Progenitor cell of endocrine pancreas (in vitro differentiated cells): ENCODE measurements around the gene IGF2. TPM values are rescaled to one million over a fixed set of nuclear protein-coding genes. Genes with fewer than 3 reads are reported as not detected.

Experiments
- DNase-seq: peaks from one replicate; pipeline ENCODE4 v3.0.0; 2021; ENCODE audit warnings: low spot score; ENCODE audit not compliant: unreplicated experiment
- H3K27ac Mint-ChIP-seq: 2 replicates; pipeline ENCODE4 v1.8.0; 2021; ENCODE audit warnings: mild to moderate bottlenecking, moderate library complexity, mixed read lengths
- H3K27me3 Mint-ChIP-seq: 2 replicates; pipeline ENCODE4 v1.8.0; 2021; ENCODE audit warnings: mixed read lengths
- H3K36me3 Mint-ChIP-seq: 2 replicates; pipeline ENCODE4 v1.8.0; 2022; ENCODE audit warnings: mixed read lengths; ENCODE audit not compliant: insufficient read depth
- H3K4me1 Mint-ChIP-seq: 2 replicates; pipeline ENCODE4 v1.8.0; 2021; ENCODE audit warnings: low read depth, mixed read lengths
- H3K4me3 Mint-ChIP-seq: 2 replicates; pipeline ENCODE4 v1.8.0; 2021; ENCODE audit warnings: low read depth, mild to moderate bottlenecking, moderate library complexity, mixed read lengths
- H3K9me3 Mint-ChIP-seq: 2 replicates; pipeline ENCODE4 v1.8.0; 2021; ENCODE audit warnings: low read depth, mixed read lengths
- CTCF ChIP-seq: fragments of 200-600 bp; sonication (generic); IDR thresholded peaks from one replicate; pipeline ENCODE4 v1.5.0; 2021; ENCODE audit warnings: antibody characterized with exemption, mild to moderate bottlenecking; ENCODE audit not compliant: unreplicated experiment
- total RNA-seq: library from RNA; stranded (reverse); gene quantifications from 2 replicates; pipeline ENCODE4 v1.2.1, GENCODE V29; 2021

Gene IGF2
- total RNA-seq, 1 donor from 2014 or later: 5,100 TPM

GRCh38 chr11:2094354-2095197, 44.6 kb downstream of the IGF2 start:
- TF ChIP-seq CTCF: no peak
- no peak for DNase-seq
- peaks cover 7% of the 10 kb centered on the region for H3K27me3 Mint-ChIP-seq
- H3K4me1 Mint-ChIP-seq: peaks cover 3% of the 10 kb centered on the region
- no peaks in the 10 kb centered on the region for H3K36me3 Mint-ChIP-seq
- H3K9me3 Mint-ChIP-seq: peaks cover 3% of the 10 kb centered on the region
- no peak overlapping the region for H3K4me3 Mint-ChIP-seq
- no peak overlapping the region for H3K27ac Mint-ChIP-seq

- DNase-seq: no peak
- no peaks in the 10 kb centered on the region for H3K36me3 Mint-ChIP-seq
- H3K9me3 Mint-ChIP-seq: peaks cover 3% of the 10 kb centered on the region
- no peak for TF ChIP-seq CTCF
- H3K27me3 Mint-ChIP-seq: peaks cover 7% of the 10 kb centered on the region
- H3K4me3 Mint-ChIP-seq: no peak overlapping the region
- no peak overlapping the region for H3K27ac Mint-ChIP-seq
- peaks cover 3% of the 10 kb centered on the region for H3K4me1 Mint-ChIP-seq
Observed at GRCh38 chr11:2093575-2094353, 45.4 kb downstream of the IGF2 start.

- no peak for DNase-seq
- H3K4me3 Mint-ChIP-seq: no peak overlapping the region
- H3K27ac Mint-ChIP-seq: no peak overlapping the region
Observed at GRCh38 chr11:2092956-2093412, 46.2 kb downstream of the IGF2 start.

GRCh38 chr11:2092464-2092910, 46.7 kb downstream of the IGF2 start:
- Mint-ChIP-seq H3K36me3 (no peaks in the 10 kb centered on the region), H3K9me3 (peaks cover 3% of the 10 kb centered on the region), H3K27me3 (peaks cover 7% of the 10 kb centered on the region), H3K27ac (peak overlapping the region; percentile 18), H3K4me1 (peaks cover 3% of the 10 kb centered on the region), H3K4me3 (no peak overlapping the region)
- TF ChIP-seq CTCF: no peak
- DNase-seq: no peak

More at GRCh38 chr11:2092956-2093412, 46.2 kb downstream of the IGF2 start:
- peaks cover 7% of the 10 kb centered on the region for H3K27me3 Mint-ChIP-seq
- peaks cover 3% of the 10 kb centered on the region for H3K4me1 Mint-ChIP-seq
- no peaks in the 10 kb centered on the region for H3K36me3 Mint-ChIP-seq
- peaks cover 3% of the 10 kb centered on the region for H3K9me3 Mint-ChIP-seq
- TF ChIP-seq CTCF: no peak

- Mint-ChIP-seq H3K9me3 (peaks cover 3% of the 10 kb centered on the region), H3K36me3 (no peaks in the 10 kb centered on the region), H3K27me3 (peaks cover 5% of the 10 kb centered on the region), H3K4me3 (no peak overlapping the region), H3K27ac (no peak overlapping the region), H3K4me1 (no peaks in the 10 kb centered on the region)
- DNase-seq: no peak
- TF ChIP-seq CTCF: no peak
Observed at GRCh38 chr11:2091786-2092463, 47.3 kb downstream of the IGF2 start.
